SK-N-SH (cell line): ENCODE results near the gene TIMM22. TPM values are rescaled to one million over a fixed set of nuclear protein-coding genes. Genes with fewer than 3 reads are reported as not detected.

Source experiments
- CTCF ChIA-PET: fragments of 300-600, 350-600 bp; formaldehyde crosslinking; extraction: SDS; loops from one replicate; lab custom pipeline; 2021; lab: Yijun Ruan, JAX
- POLR2A ChIA-PET: fragments of 350-600 bp; sonication (Branson Sonifier 250); formaldehyde crosslinking; extraction: SDS; loops from one replicate; lab custom pipeline; 2020; ENCODE audit warnings: antibody characterized with exemption, inconsistent platforms; lab: Yijun Ruan, JAX
- DNase-seq: peaks from one replicate; pipeline ENCODE4 v3.0.0; 2012
- H2AFZ ChIP-seq: fragments of 200-600 bp; sonication (generic); 2 replicates; pipeline ENCODE4 v1.8.1; 2016; ENCODE audit warnings: antibody characterized with exemption, mild to moderate bottlenecking, low read depth
- H3F3A ChIP-seq: fragments of 200-600 bp; sonication (generic); replicated peaks from 2 replicates; pipeline ENCODE3; 2016; ENCODE audit warnings: antibody characterized with exemption, mild to moderate bottlenecking; ENCODE audit not compliant: insufficient read depth
- H3K27ac ChIP-seq, 2 experiments: fragments of 200-500 bp in 1 of 2; fragments of 200-600 bp in 1 of 2; sonication (Bioruptor generic) in 1 of 2; sonication (generic), shearing (Covaris generic) in 1 of 2; 2 replicates each; pipeline versions ENCODE4 v1.5.1 to v1.6.1; 2014 to 2016; ENCODE audit warnings: low read depth in 2 of 2, inconsistent platforms in 1 of 2, low read length in 1 of 2, mild to moderate bottlenecking in 1 of 2, mixed read lengths in 1 of 2
- H3K27me3 ChIP-seq: fragments of 200-600 bp; sonication (generic), shearing (Covaris generic); 2 replicates; pipeline ENCODE4 v1.6.1; 2016; ENCODE audit warnings: mixed run types; ENCODE audit not compliant: insufficient read depth
- H3K36me3 ChIP-seq, 2 experiments: fragments of 200-500 bp in 1 of 2; fragments of 200-600 bp in 1 of 2; sonication (Bioruptor generic) in 1 of 2; sonication (generic) in 1 of 2; replicated peaks in 1 of 2; 2 replicates each; pipeline versions ENCODE3 to v1.5.1; 2014 to 2016; ENCODE audit warnings: low read length in 1 of 2, mild to moderate bottlenecking in 1 of 2; ENCODE audit not compliant: insufficient read depth in 2 of 2, control insufficient read depth in 1 of 2
- H3K4me1 ChIP-seq, 2 experiments: fragments of 200-500 bp in 1 of 2; fragments of 200-600 bp in 1 of 2; sonication (Bioruptor generic) in 1 of 2; sonication (generic), shearing (Covaris generic) in 1 of 2; 2 replicates each; pipeline versions ENCODE4 v1.5.1 to v1.6.1; 2014 to 2016; ENCODE audit warnings: low read depth in 1 of 2, low read length in 1 of 2, mixed run types in 1 of 2; ENCODE audit not compliant: insufficient read depth in 2 of 2, control insufficient read depth in 1 of 2
- H3K4me2 ChIP-seq: fragments of 200-600 bp; sonication (generic), shearing (Covaris generic); 2 replicates; pipeline ENCODE4 v1.6.1; 2017; ENCODE audit warnings: mixed run types
- H3K4me3 ChIP-seq, 2 experiments: fragments of 200-500 bp in 1 of 2; fragments of 200-600 bp in 1 of 2; sonication (Bioruptor generic) in 1 of 2; sonication (generic), shearing (Covaris generic) in 1 of 2; 2 replicates each; pipeline versions ENCODE4 v1.5.1 to v1.8.1; 2014 to 2016; ENCODE audit warnings: low read depth in 2 of 2, inconsistent platforms in 1 of 2, low read length in 1 of 2, mild to moderate bottlenecking in 1 of 2, mixed read lengths in 1 of 2, moderate library complexity in 1 of 2
- H3K79me2 ChIP-seq: fragments of 200-600 bp; sonication (generic); 2 replicates; pipeline ENCODE4 v1.8.1; 2017; ENCODE audit warnings: mild to moderate bottlenecking; ENCODE audit not compliant: insufficient read depth
- H3K9ac ChIP-seq: fragments of 200-600 bp; sonication (generic); 2 replicates; pipeline ENCODE4 v1.6.1; 2017; ENCODE audit warnings: mixed run types
- H3K9me2 ChIP-seq: fragments of 200-600 bp; sonication (generic); 2 replicates; pipeline ENCODE4 v1.6.1; 2017; ENCODE audit warnings: mixed run types
- H3K9me3 ChIP-seq: fragments of 200-600 bp; sonication (generic); 2 replicates; pipeline ENCODE4 v1.6.1; 2017; ENCODE audit warnings: mixed run types, mild to moderate bottlenecking, moderate library complexity
- H4K20me1 ChIP-seq: fragments of 200-600 bp; sonication (generic); 2 replicates; pipeline ENCODE4 v1.6.1; 2017; ENCODE audit warnings: mild to moderate bottlenecking, mixed run types; ENCODE audit not compliant: insufficient read depth
- EP300 ChIP-seq, 2 experiments: IDR thresholded peaks; 2 replicates each; pipeline versions ENCODE4 v1.4.0 to v1.6.1; 2012; ENCODE audit warnings: borderline replicate concordance in 1 of 2, low read depth in 1 of 2, low read length in 1 of 2
- EZH2phosphoT487 ChIP-seq: fragments of 200-600 bp; sonication (generic); IDR thresholded peaks from 2 replicates; pipeline ENCODE4 v1.6.1; 2017; ENCODE audit warnings: low read depth, mixed run types, mild to moderate bottlenecking, antibody characterized with exemption, moderate library complexity, borderline replicate concordance
- FOSL2 ChIP-seq: IDR thresholded peaks from 2 replicates; pipeline ENCODE4 v1.4.0; 2012; ENCODE audit warnings: low read depth, mild to moderate bottlenecking, moderate library complexity, borderline replicate concordance
- FOXJ3 ChIP-seq: sonication (generic); formaldehyde crosslinking; IDR thresholded peaks from 2 replicates; pipeline ENCODE4 v1.5.1; 2020; ENCODE audit warnings: mild to moderate bottlenecking, missing genetic modification reagents
- FOXM1 ChIP-seq: IDR thresholded peaks from 2 replicates; pipeline ENCODE4 v1.4.0; 2012; ENCODE audit warnings: low read depth, mild to moderate bottlenecking
- RFX5 ChIP-seq: IDR thresholded peaks from 2 replicates; pipeline ENCODE4 v1.6.1; 2012; ENCODE audit warnings: mild to moderate bottlenecking, improper control_type of control experiment, low read length
- SMC3 ChIP-seq: IDR thresholded peaks from 2 replicates; pipeline ENCODE4 v1.6.1; 2012; ENCODE audit warnings: low read depth, low read length, improper control_type of control experiment
- TAF1 ChIP-seq: IDR thresholded peaks from 2 replicates; pipeline ENCODE4 v1.6.1; 2012; ENCODE audit warnings: low read depth, mild to moderate bottlenecking, low read length, moderate library complexity, borderline replicate concordance
- YY1 ChIP-seq: IDR thresholded peaks from 2 replicates; pipeline ENCODE4 v1.4.0; 2012; ENCODE audit warnings: low read depth, mild to moderate bottlenecking
- WGBS: methylation state at CpG from one replicate; pipeline ENCODE4 v1.1.6; 2017; ENCODE audit warnings: low lambda C conversion rate; 5-methylcytosine and 5-hydroxymethylcytosine counted together
- polyA plus RNA-seq, 3 experiments: library from polyadenylated mRNA; depleted of rRNA; stranded (reverse); fragments of >200 nt; gene quantifications; 2 replicates each; pipeline ENCODE4 v1.2.3, GENCODE V29; 2012
- TF ChIP-seq, protein P1 (sequence below): fragments of 150-350 bp; IDR thresholded peaks from 2 replicates; pipeline ENCODE4 v1.6.1; 2016; ENCODE audit warnings: mild to moderate bottlenecking, low read depth, low read length
- TF ChIP-seq, protein P2 (sequence below): fragments of 200-600 bp; sonication (generic); IDR thresholded peaks from 2 replicates; pipeline ENCODE4 v1.6.1; 2017; ENCODE audit warnings: antibody characterized with exemption, mild to moderate bottlenecking, moderate library complexity
- TF ChIP-seq, protein P3 (sequence below): IDR thresholded peaks from 2 replicates; pipeline ENCODE4; 2012
- TF ChIP-seq, protein P4 (sequence below): fragments of 150-350 bp; IDR thresholded peaks from 2 replicates; pipeline ENCODE4 v1.6.1; 2017; ENCODE audit warnings: antibody characterized with exemption, low read length, low read depth, borderline replicate concordance
- TF ChIP-seq, protein P5 (sequence below): IDR thresholded peaks from 2 replicates; pipeline ENCODE4 v1.6.1; 2012; ENCODE audit warnings: mild to moderate bottlenecking, low read depth, low read length, moderate library complexity

TIMM22 gene
- polyA plus RNA-seq, 1 of the 3 experiments (the other 2 are of a cell fraction), result 9.9 TPM

DNA sequence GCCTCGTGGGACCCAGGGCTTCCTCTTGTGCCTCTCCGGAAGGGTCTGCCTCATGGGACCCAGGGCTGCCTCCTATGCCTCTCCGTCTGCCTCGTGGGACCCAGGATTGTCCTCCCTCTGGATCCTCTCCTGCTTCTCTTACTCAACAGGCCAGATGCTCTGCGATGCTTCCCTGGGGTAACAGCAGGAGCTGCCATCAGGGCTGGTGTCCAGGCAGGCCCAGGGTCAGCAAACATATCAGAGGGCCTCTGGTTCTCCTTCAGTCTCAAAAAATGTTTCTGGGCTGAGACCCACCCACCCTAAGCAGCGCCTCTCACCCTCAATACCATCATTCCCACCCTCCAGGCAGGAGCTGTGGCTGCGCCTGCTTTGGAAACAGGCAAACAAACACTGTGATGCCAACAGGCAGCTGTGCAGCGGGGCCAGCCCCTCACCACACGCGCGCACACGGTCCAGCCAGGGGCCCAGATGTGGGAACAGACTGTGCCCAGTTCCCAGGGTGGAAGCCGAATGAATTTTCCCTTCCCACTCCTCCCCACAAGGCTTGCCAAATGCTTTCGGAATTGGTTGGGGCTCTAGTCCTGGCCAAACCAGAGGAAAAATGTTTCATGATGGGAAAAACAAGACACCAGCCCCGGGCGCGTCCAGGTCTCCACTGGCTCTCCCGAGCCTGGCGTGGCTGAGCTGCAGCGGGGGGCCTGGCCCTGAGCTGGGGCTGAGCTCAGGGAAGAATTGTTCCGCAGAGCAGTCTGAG, 11.3 kb downstream of the TIMM22 start:
- H3K9me3 ChIP-seq, result no peaks in the 10 kb centered on the region
- peaks cover 20 to 54% of the 10 kb centered on the region in 2 experiments for H3K36me3 ChIP-seq
- no peak overlapping the region for H2AFZ ChIP-seq
- no peaks in the 10 kb centered on the region for H3K79me2 ChIP-seq
- no peak overlapping the region for H3K4me2 ChIP-seq
- POLR2A ChIA-PET, result no interaction called here
- no peak overlapping the region for H3K4me3 ChIP-seq
- no peak for TF ChIP-seq YY1
- no peak for TF ChIP-seq FOSL2
- TF ChIP-seq, protein P1, sequence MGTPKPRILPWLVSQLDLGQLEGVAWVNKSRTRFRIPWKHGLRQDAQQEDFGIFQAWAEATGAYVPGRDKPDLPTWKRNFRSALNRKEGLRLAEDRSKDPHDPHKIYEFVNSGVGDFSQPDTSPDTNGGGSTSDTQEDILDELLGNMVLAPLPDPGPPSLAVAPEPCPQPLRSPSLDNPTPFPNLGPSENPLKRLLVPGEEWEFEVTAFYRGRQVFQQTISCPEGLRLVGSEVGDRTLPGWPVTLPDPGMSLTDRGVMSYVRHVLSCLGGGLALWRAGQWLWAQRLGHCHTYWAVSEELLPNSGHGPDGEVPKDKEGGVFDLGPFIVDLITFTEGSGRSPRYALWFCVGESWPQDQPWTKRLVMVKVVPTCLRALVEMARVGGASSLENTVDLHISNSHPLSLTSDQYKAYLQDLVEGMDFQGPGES, result no peak
- TF ChIP-seq, protein P2, sequence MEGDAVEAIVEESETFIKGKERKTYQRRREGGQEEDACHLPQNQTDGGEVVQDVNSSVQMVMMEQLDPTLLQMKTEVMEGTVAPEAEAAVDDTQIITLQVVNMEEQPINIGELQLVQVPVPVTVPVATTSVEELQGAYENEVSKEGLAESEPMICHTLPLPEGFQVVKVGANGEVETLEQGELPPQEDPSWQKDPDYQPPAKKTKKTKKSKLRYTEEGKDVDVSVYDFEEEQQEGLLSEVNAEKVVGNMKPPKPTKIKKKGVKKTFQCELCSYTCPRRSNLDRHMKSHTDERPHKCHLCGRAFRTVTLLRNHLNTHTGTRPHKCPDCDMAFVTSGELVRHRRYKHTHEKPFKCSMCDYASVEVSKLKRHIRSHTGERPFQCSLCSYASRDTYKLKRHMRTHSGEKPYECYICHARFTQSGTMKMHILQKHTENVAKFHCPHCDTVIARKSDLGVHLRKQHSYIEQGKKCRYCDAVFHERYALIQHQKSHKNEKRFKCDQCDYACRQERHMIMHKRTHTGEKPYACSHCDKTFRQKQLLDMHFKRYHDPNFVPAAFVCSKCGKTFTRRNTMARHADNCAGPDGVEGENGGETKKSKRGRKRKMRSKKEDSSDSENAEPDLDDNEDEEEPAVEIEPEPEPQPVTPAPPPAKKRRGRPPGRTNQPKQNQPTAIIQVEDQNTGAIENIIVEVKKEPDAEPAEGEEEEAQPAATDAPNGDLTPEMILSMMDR, result no peak
- no peak for TF ChIP-seq EZH2phosphoT487
- no peak for TF ChIP-seq TAF1
- TF ChIP-seq FOXM1, result no peak
- TF ChIP-seq, all 33 proteins: peak for 0
- Histone ChIP-seq H4K20me1 (peaks cover 32% of the 10 kb centered on the region), H3K4me1 (peaks cover 7 to 22% of the 10 kb centered on the region in 2 experiments; a peak in 3 of 4 replicates), H3K27ac (no peak overlapping the region), H3K27me3 (no peaks in the 10 kb centered on the region), H3K9ac (no peak overlapping the region), H3K9me2 (no peaks in the 10 kb centered on the region), H3F3A (peaks cover 17% of the 10 kb centered on the region)
- DNase-seq, result peak; percentile 19
- WGBS, result 98% methylated on average over 18 of the region's 21 CpGs
- CTCF ChIA-PET, result interaction anchor here (1.7 to 2.3 kb wide), 2 partner anchors 9 to 11 kb away, joined by 8 to 9 read pairs; partner anchors contain the start of gene TIMM22

DNA sequence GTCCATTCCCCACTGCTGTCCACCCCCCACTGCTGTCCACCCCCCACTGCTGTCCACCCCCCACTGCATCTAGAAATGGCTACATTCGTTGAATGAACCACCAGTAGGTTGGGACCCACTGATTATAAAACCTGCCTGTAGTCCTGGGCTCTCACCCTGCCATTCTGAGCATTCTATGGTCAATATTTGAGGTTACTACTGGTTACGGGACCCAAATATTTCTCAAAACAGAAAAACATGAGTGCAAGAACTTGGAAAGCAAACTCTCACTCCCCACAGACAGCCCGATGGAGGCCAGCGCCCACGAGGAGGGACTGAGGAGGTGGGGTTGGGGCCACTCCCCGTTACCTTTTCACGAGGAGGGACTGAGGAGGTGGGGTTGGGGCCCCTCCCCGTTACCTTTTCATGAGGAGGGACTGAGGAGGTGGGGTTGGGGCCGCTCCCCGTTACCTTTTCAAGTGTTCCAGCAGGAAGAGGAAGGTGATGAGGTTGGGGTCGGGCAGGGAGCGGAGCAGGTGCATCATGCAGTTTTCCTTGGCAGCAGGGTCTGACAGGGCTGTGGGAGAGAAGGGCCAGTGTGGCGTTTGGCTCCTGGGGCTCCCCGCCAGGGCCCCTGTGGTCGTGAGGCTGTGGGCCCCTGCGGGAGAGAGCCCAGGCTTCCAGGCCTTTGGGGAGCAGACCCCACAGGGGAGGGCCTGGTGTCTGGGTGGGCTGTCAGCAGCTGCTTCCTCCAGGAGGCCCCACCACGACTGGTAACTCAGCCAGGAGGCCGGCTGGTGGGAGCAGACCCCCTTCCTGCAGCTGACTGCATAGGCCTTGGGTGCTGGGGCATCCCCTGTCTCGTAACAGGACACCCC, 12.5 kb downstream of the TIMM22 start:
- POLR2A ChIA-PET, result no interaction called here
- WGBS, result 84% methylated on average over 10 of the region's 19 CpGs
- H3K27me3 ChIP-seq, result no peaks in the 10 kb centered on the region
- no peak overlapping the region for H2AFZ ChIP-seq
- no peak overlapping the region for H3K27ac ChIP-seq
- no peaks in the 10 kb centered on the region for H3K9me2 ChIP-seq
- CTCF ChIA-PET, result interaction anchor here (1.7 to 2.1 kb wide), 2 partner anchors 10 to 47 kb away, joined by 6 to 7 read pairs; no protein-coding TSS in a partner anchor
- H3K36me3 ChIP-seq, result peaks cover 14 to 46% of the 10 kb centered on the region in 2 experiments
- no peak overlapping the region for H3K4me3 ChIP-seq
- no peak overlapping the region for H3K4me2 ChIP-seq
- H3K4me1 ChIP-seq, result peaks cover 7 to 9% of the 10 kb centered on the region in 2 experiments; a peak in 2 of 4 replicates
- no peak for DNase-seq
- H3K79me2 ChIP-seq, result no peaks in the 10 kb centered on the region
- no peaks in the 10 kb centered on the region for H3K9me3 ChIP-seq
- peaks cover 20% of the 10 kb centered on the region for H4K20me1 ChIP-seq
- H3K9ac ChIP-seq, result no peak overlapping the region
- peaks cover 7% of the 10 kb centered on the region for H3F3A ChIP-seq
- TF ChIP-seq EP300 (IDR thresholded peaks at IDR 0.05; ENCODE audit: borderline replicate concordance in 1 of 2, low read depth in 1 of 2, low read length in 1 of 2), result no peak
- TF ChIP-seq YY1, result no peak
- no peak for TF ChIP-seq FOXJ3 (CRISPR knock-in tag)
- no peak for TF ChIP-seq RFX5
- no peak for TF ChIP-seq SMC3
- TF ChIP-seq, protein P3, sequence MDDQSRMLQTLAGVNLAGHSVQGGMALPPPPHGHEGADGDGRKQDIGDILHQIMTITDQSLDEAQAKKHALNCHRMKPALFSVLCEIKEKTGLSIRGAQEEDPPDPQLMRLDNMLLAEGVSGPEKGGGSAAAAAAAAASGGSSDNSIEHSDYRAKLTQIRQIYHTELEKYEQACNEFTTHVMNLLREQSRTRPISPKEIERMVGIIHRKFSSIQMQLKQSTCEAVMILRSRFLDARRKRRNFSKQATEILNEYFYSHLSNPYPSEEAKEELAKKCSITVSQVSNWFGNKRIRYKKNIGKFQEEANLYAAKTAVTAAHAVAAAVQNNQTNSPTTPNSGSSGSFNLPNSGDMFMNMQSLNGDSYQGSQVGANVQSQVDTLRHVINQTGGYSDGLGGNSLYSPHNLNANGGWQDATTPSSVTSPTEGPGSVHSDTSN, result no peak
- TF ChIP-seq, protein P4, sequence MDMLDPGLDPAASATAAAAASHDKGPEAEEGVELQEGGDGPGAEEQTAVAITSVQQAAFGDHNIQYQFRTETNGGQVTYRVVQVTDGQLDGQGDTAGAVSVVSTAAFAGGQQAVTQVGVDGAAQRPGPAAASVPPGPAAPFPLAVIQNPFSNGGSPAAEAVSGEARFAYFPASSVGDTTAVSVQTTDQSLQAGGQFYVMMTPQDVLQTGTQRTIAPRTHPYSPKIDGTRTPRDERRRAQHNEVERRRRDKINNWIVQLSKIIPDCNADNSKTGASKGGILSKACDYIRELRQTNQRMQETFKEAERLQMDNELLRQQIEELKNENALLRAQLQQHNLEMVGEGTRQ, result no peak
- no peak for TF ChIP-seq FOXM1
- TF ChIP-seq, protein P5, sequence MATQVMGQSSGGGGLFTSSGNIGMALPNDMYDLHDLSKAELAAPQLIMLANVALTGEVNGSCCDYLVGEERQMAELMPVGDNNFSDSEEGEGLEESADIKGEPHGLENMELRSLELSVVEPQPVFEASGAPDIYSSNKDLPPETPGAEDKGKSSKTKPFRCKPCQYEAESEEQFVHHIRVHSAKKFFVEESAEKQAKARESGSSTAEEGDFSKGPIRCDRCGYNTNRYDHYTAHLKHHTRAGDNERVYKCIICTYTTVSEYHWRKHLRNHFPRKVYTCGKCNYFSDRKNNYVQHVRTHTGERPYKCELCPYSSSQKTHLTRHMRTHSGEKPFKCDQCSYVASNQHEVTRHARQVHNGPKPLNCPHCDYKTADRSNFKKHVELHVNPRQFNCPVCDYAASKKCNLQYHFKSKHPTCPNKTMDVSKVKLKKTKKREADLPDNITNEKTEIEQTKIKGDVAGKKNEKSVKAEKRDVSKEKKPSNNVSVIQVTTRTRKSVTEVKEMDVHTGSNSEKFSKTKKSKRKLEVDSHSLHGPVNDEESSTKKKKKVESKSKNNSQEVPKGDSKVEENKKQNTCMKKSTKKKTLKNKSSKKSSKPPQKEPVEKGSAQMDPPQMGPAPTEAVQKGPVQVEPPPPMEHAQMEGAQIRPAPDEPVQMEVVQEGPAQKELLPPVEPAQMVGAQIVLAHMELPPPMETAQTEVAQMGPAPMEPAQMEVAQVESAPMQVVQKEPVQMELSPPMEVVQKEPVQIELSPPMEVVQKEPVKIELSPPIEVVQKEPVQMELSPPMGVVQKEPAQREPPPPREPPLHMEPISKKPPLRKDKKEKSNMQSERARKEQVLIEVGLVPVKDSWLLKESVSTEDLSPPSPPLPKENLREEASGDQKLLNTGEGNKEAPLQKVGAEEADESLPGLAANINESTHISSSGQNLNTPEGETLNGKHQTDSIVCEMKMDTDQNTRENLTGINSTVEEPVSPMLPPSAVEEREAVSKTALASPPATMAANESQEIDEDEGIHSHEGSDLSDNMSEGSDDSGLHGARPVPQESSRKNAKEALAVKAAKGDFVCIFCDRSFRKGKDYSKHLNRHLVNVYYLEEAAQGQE, result no peak
